HepG2 (cell line): ENCODE results near the gene OAF. TPM values are rescaled to one million over a fixed set of nuclear protein-coding genes. Genes with fewer than 3 reads are reported as not detected.

ENCODE experiments used
- ADNP ChIP-seq: sonication (generic); formaldehyde crosslinking; IDR thresholded peaks from 2 replicates; pipeline ENCODE4 v1.4.0; 2020; ENCODE audit warnings: missing genetic modification reagents
- BATF2 ChIP-seq: sonication (generic); formaldehyde crosslinking; IDR thresholded peaks from 2 replicates; pipeline ENCODE4 v1.8.0; 2022; ENCODE audit warnings: mild to moderate bottlenecking, missing genetic modification reagents, moderate library complexity
- BRF2 ChIP-seq: sonication (generic); formaldehyde crosslinking; IDR thresholded peaks from 2 replicates; pipeline ENCODE4 v1.8.1; 2022; ENCODE audit warnings: mild to moderate bottlenecking, missing genetic modification reagents
- CREB3 ChIP-seq: sonication (generic); formaldehyde crosslinking; IDR thresholded peaks from 2 replicates; pipeline ENCODE4 v1.5.0; 2020; ENCODE audit warnings: missing genetic modification reagents
- ETV5 ChIP-seq: IDR thresholded peaks from 2 replicates; pipeline ENCODE4 v1.6.1; 2018; ENCODE audit warnings: missing biosample characterization, missing genetic modification reagents, inconsistent platforms, borderline replicate concordance
- GATA4 ChIP-seq: sonication (generic); IDR thresholded peaks from 2 replicates; pipeline ENCODE4 v1.6.1; 2016; ENCODE audit warnings: antibody characterized with exemption, low read depth, borderline replicate concordance
- GATAD2A ChIP-seq: IDR thresholded peaks from 2 replicates; pipeline ENCODE4 v1.6.1; 2016
- GTF3A ChIP-seq: sonication (generic); formaldehyde crosslinking; conservative IDR thresholded peaks from 2 replicates; pipeline ENCODE4 v1.4.0; 2020; ENCODE audit warnings: mild to moderate bottlenecking, missing genetic modification reagents
- HDAC2 ChIP-seq: sonication (generic); formaldehyde crosslinking; IDR thresholded peaks from 2 replicates; pipeline ENCODE4 v1.4.0; 2020; ENCODE audit warnings: missing genetic modification reagents
- JUND ChIP-seq: sonication (generic); formaldehyde crosslinking; IDR thresholded peaks from 2 replicates; pipeline ENCODE4 v1.8.0; 2022; ENCODE audit warnings: mild to moderate bottlenecking, missing genetic modification reagents
- MAX ChIP-seq: IDR thresholded peaks from 2 replicates; pipeline ENCODE4 v1.6.1; 2012; ENCODE audit warnings: inconsistent platforms
- NFKBIZ ChIP-seq: IDR thresholded peaks from 2 replicates; pipeline ENCODE4 v1.6.1; 2018; ENCODE audit warnings: missing genetic modification reagents, missing compliant biosample characterization
- RBAK ChIP-seq: sonication (generic); formaldehyde crosslinking; IDR thresholded peaks from 2 replicates; pipeline ENCODE4 v1.5.1; 2020; ENCODE audit warnings: mild to moderate bottlenecking, missing genetic modification reagents
- SMAD1 ChIP-seq: sonication (generic); formaldehyde crosslinking; IDR thresholded peaks from 2 replicates; pipeline ENCODE4 v1.4.0; 2020; ENCODE audit warnings: missing genetic modification reagents, low read depth, mild to moderate bottlenecking, borderline replicate concordance
- TCF12 ChIP-seq, 2 experiments: fragments of 450-650 bp in 1 of 2; sonication (generic) in 1 of 2; formaldehyde crosslinking in 1 of 2; IDR thresholded peaks; 2 replicates each; pipeline versions ENCODE4 v1.6.1 to v1.8.0; 2017 to 2022; ENCODE audit warnings: antibody characterized with exemption in 1 of 2, mild to moderate bottlenecking in 1 of 2, missing genetic modification reagents in 1 of 2, moderate library complexity in 1 of 2
- TFAP4 ChIP-seq: sonication (generic); IDR thresholded peaks from 2 replicates; pipeline ENCODE4 v1.6.1; 2016; ENCODE audit warnings: low read depth, borderline replicate concordance
- WIZ ChIP-seq: sonication (generic); formaldehyde crosslinking; IDR thresholded peaks from 2 replicates; pipeline ENCODE4 v1.5.1; 2020; ENCODE audit warnings: mild to moderate bottlenecking, missing genetic modification reagents
- ZBTB1 ChIP-seq: sonication (generic); formaldehyde crosslinking; IDR thresholded peaks from 2 replicates; pipeline ENCODE4 v1.4.0; 2020; ENCODE audit warnings: missing genetic modification reagents, borderline replicate concordance
- ZBTB33 ChIP-seq: sonication (generic); formaldehyde crosslinking; IDR thresholded peaks from 2 replicates; pipeline ENCODE4 v1.4.0; 2020; ENCODE audit warnings: missing genetic modification reagents
- ZC3H4 ChIP-seq: sonication (generic); formaldehyde crosslinking; IDR thresholded peaks from 2 replicates; pipeline ENCODE4 v1.4.0; 2020; ENCODE audit warnings: missing genetic modification reagents, borderline replicate concordance
- ZFP36 ChIP-seq: fragments of 150-350 bp; IDR thresholded peaks from 2 replicates; pipeline ENCODE4 v1.6.1; 2018; ENCODE audit warnings: borderline replicate concordance, low read length, low read depth; ENCODE audit not compliant: partially characterized antibody
- ZFP91 ChIP-seq: sonication (generic); formaldehyde crosslinking; IDR thresholded peaks from 2 replicates; pipeline ENCODE4 v1.9.0; 2022; ENCODE audit warnings: missing genetic modification reagents, mild to moderate bottlenecking, borderline replicate concordance
- ZNF292 ChIP-seq: sonication (generic); formaldehyde crosslinking; IDR thresholded peaks from 2 replicates; pipeline ENCODE4 v1.8.1; 2022; ENCODE audit warnings: mild to moderate bottlenecking, low read depth, missing genetic modification reagents, borderline replicate concordance
- polyA plus RNA-seq, 8 experiments: library from polyadenylated mRNA; depleted of rRNA in 3 of 8; stranded (reverse) in 7 of 8; unstranded in 1 of 8; fragments of >200 nt; fragmentation: Illumina TruSeq in 4 of 8; extraction: Trizol in 4 of 8; gene quantifications; 2 replicates each; pipeline versions ENCODE4 v1.2.1 to v1.2.3, GENCODE V29; 2011 to 2016; ENCODE audit warnings: low read depth in 4 of 8, missing spikeins in 1 of 8, mixed read lengths in 1 of 8; ENCODE audit not compliant: insufficient read depth in 1 of 8
- total RNA-seq, 5 experiments: library from RNA; depleted of rRNA; stranded (reverse); fragments of >200 nt; fragmentation: Illumina TruSeq; extraction: Trizol; gene quantifications; 2 replicates each; pipeline ENCODE4 v1.2.3, GENCODE V29; 2016; ENCODE audit warnings: low read depth in 1 of 5

OAF gene
- total and polyA plus RNA-seq, 2 of the 13 experiments (the other 11 are each of a cell fraction or from before 2014, with no cell fraction given): 63.7 to 94.6 TPM

- TF ChIP-seq CREB3 (CRISPR knock-in tag): 0 out of 2 replicates have a peak, but pooled peaks have one; percentile 43
- no peak for TF ChIP-seq WIZ (CRISPR knock-in tag)
- TF ChIP-seq ZBTB33 (CRISPR knock-in tag): no peak
- TF ChIP-seq GTF3A (CRISPR knock-in tag): 0 out of 2 replicates have a peak, but pooled peaks have one; percentile 38
- 0 out of 2 replicates have a peak, but pooled peaks have one; percentile 22 for TF ChIP-seq NFKBIZ (CRISPR knock-in tag)
- no peak for TF ChIP-seq TCF12 (IDR thresholded peaks at IDR 0.05)
- no peak for TF ChIP-seq TCF12 (CRISPR knock-in tag; IDR thresholded peaks at IDR 0.05)
- no peak for TF ChIP-seq RBAK (CRISPR knock-in tag)
- TF ChIP-seq BRF2 (CRISPR knock-in tag): no peak
- TF ChIP-seq ZBTB1 (CRISPR knock-in tag): no peak
- peak; percentile 86 for TF ChIP-seq GATAD2A
- TF ChIP-seq GATA4: peak; percentile 60; the same call in 1 of the 2 replicates
- peak; percentile 54 for TF ChIP-seq MAX
- peak; percentile 43; the same call in 1 of the 2 replicates for TF ChIP-seq ETV5 (CRISPR knock-in tag)
- no peak for TF ChIP-seq ZFP36
- no peak for TF ChIP-seq ADNP (CRISPR knock-in tag)
- peak; percentile 88; the same call in 1 of the 2 replicates for TF ChIP-seq HDAC2 (CRISPR knock-in tag)
- no peak; the same call in 1 of the 2 replicates for TF ChIP-seq ZFP91
- no peak; the same call in 1 of the 2 replicates for TF ChIP-seq TFAP4
- TF ChIP-seq ZNF292 (CRISPR knock-in tag): peak; percentile 79; the same call in 1 of the 2 replicates
- TF ChIP-seq JUND (CRISPR knock-in tag): no peak
- TF ChIP-seq BATF2: no peak
- 0 out of 2 replicates have a peak, but pooled peaks have one; percentile 51 for TF ChIP-seq SMAD1 (CRISPR knock-in tag)
- TF ChIP-seq ZC3H4 (CRISPR knock-in tag): no peak
Measured at GRCh38 chr11:120208001-120208441, 2.8 kb upstream of the OAF start (continued).
